ENCODE measurements around the gene INMT.

Gene INMT

DNA sequence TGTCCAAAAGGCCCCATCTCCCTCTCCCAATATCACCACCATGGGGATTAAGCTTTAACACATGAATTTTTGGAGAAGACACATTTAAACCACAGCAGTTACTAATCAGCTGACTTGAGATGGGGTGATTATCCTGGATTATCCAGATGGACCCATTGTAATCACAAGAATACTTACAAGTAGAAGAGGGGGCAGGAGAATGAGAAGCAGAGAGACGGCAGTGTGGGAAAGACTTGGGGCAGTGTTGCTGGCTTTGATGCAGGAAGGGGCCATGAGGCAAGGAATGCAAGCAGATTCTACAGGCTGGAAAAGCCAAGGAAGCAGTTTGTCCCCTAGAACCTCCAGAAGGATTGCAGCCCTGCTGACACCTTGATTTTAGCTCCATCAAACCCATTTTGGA, 30.7 kb upstream of the INMT start:
- H3K27ac Mint-ChIP-seq: no peak overlapping the region
- DNase-seq: no peak
- peaks cover 27 to 35% of the 10 kb centered on the region in 2 donors for H3K9me3 Mint-ChIP-seq

DNA sequence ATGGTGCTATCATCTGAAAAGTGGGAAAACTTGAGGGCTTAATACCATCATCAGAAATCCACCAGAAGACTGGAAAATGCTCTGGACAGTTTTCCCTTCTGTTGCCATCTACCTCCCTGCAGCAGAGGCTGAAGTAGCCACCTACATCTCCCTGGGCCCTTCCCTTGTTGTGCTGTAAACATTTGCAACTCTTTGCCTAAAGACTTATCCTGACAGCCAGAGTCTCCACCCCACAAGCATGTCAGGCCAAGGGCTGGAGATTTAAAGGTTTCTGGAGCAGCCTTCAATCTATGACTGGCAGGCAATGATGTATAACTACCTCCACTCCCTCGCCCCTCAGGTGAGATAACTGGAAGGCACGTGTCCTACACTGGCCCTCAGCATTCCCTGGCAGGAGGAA, 29.7 kb upstream of the INMT start:
- Mint-ChIP-seq H3K9me3 (peaks cover 22 to 30% of the 10 kb centered on the region in 2 donors), H3K4me3 (no peak overlapping the region), H3K27ac (no peak overlapping the region), H3K27me3 (no peaks in the 10 kb centered on the region), H3K4me1 (peaks cover 22% of the 10 kb centered on the region)
- DNase-seq (no peak), ATAC-seq (no peak)

More for the DNA sequence above, 30.7 kb upstream of the INMT start:
- Mint-ChIP-seq H3K27me3 (no peaks in the 10 kb centered on the region), H3K4me1 (peaks cover 12% of the 10 kb centered on the region), H3K4me3 (no peak overlapping the region)
- ATAC-seq: no peak

DNA sequence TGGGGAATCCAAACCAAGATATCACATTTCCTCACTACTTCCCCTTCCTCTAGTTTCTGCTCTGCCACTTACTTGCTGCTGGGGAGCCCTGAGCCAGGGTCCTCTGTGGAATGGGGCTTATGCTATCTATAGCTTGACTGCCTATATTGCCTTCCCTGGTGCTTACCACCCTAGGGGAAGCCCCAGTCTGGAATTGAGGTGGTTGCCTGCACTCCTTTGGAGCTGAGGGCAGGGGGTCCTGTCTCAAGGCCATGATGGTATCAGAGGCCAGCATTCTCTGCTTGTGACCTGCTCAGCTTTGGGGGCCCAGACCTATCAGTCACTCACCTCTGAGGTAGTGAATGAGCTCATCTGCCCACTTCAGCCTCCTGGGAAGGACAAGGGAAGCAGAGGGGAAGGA, 29.3 kb upstream of the INMT start:
- no peaks in the 10 kb centered on the region for H3K27me3 Mint-ChIP-seq
- H3K4me1 Mint-ChIP-seq: peaks cover 27% of the 10 kb centered on the region
- DNase-seq (no peak), ATAC-seq (no peak)
- no peak overlapping the region for H3K4me3 Mint-ChIP-seq
- peaks cover 19 to 25% of the 10 kb centered on the region in 2 donors for H3K9me3 Mint-ChIP-seq
- H3K27ac Mint-ChIP-seq: no peak overlapping the region

DNA sequence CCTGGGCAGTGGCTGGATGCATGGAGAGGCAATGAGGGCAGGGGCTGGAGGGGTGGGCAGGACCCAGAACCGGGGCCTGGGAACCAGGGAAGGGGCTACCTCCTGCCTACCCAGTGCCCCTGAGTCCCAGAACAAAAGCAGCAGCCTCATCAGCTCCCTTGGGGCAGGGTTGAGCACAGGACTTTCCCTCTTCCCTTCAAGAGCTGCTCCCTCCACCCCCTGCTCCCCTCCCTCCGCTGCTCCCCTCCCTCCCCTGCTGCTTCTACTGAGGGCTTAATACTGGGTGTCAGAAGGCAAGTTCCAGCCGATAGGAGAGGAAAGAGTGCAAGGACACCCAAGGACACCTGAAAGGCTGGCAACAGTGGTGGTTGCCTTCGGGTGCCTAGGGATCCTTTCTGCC, 28.2 kb upstream of the INMT start:
- ATAC-seq: no peak
- H3K27ac Mint-ChIP-seq: no peak overlapping the region
- H3K9me3 Mint-ChIP-seq: peaks cover 8 to 15% of the 10 kb centered on the region in 2 donors

DNA sequence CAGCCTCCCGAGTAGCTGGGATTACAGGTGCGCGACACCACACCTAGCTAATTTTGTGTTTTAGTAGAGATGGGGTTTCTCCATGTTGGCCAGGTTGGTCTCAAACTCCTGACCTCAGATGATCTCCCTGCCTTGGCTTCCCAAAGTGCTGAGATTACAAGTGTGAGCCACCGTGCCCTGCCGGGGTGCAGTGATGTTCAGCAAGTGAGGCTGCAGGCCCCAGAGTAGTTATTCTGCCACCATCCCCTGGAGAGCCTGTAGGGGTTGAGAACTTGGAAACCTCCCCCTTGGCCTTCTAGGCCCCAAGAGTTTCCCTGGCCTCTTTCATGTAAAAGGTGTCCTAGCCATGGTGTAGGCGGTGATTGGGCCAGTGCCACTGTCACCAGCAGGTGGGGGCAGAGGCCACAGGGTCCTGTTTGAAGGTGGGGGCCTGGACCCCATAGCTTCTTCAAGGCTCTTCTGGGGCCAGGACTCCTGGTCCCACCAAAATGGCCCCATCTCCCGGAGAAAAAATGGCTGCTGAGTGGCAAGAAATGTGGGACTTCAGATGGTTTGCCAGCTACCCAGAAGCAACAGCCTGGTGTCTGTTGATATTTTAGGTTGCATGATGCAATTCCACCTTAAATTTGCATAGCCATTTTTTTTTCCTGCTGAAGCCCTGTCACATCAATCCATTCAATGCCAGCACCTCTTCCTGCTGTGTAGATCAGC, 25.5 kb upstream of the INMT start:
- Mint-ChIP-seq H3K4me3 (peak overlapping the region; percentile 76 to 89), H3K4me1 (peaks cover 63% of the 10 kb centered on the region), H3K9me3 (no peaks in the 10 kb centered on the region), H3K27ac (peak overlapping the region; percentile 98 to 100), H3K27me3 (no peaks in the 10 kb centered on the region)
- ATAC-seq (peak; percentile 52), DNase-seq (peak; percentile 52 to 65)

More for the DNA sequence above, 28.2 kb upstream of the INMT start:
- no peak for DNase-seq
- Mint-ChIP-seq H3K4me3 (no peak overlapping the region), H3K4me1 (peaks cover 38% of the 10 kb centered on the region), H3K27me3 (no peaks in the 10 kb centered on the region)

DNA sequence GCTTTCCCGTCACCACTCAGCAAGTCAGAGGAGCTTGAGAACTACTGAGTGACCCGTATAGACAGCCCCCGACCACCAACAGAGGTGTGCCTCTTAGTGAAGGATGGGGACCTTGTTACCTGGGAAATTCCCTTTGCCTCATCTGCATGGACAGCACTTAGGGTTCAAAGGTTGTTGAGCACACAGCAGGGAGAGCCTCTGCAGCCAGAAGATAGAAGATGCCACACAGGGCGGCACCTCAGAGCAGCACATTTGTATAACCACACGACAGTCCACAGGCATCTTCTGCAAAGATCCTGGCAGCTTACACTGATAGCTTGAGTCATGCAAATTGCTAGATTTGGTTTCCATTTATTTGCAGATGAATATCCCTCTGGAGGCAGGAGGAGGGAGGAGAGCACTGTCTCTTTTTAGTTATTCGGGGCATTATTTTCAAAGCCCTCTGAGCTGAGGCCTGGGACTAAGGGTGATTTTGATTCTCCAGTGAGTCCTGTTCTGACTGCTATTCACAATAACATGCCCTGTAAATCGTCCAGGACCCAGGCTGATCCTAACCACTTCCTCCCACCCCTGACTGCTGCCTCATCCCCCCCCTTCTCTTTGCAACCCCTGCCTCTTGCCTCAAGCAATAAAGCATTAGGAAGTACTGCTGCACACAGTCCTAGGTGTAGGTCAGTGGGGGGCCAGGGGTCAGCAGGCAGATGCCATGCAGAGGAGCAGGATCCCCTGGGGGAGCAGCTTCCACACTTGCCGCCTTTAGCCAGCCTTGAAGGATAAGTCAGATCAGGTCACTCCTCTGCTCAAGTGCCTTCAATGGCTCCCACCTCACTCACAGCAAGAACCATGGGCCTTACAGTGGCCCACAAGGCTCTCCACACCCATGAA, 24.6 kb upstream of the INMT start:
- Mint-ChIP-seq H3K9me3 (no peaks in the 10 kb centered on the region), H3K27ac (peak overlapping the region; percentile 98 to 100), H3K27me3 (no peaks in the 10 kb centered on the region), H3K4me3 (peak overlapping the region; percentile 76 to 89), H3K4me1 (peaks cover 71% of the 10 kb centered on the region)
- ATAC-seq (peak; percentile 93), DNase-seq (peak; percentile 60 to 73)

DNA sequence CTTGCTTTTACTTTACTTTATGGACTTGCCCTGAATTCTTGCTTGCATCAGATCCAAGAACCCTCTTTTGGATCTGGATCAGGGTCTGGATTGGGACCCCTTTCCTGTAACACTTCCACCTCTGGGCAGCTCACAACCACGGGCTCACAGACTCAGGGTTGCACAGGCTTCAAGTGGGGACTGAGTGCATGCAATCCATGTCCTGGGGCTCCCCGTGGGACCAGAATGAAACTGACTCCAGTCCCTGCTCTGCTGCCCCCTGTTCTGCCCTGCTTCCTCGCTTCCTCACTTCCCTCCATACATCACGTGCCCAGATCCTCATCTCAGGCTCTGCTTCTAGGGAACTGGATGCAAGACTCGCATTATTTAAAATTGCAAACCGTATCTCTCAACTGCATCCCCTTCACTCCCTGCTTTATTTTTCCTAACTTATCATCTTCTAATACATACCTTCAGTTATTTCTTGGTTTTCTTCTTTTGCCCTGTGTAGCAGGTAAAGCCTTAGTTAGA, 23.3 kb upstream of the INMT start:
- DNase-seq (no peak), ATAC-seq (no peak)
- Mint-ChIP-seq H3K4me3 (no peak overlapping the region), H3K9me3 (no peaks in the 10 kb centered on the region), H3K27ac (no peak overlapping the region), H3K4me1 (peaks cover 81% of the 10 kb centered on the region), H3K27me3 (no peaks in the 10 kb centered on the region)

DNA sequence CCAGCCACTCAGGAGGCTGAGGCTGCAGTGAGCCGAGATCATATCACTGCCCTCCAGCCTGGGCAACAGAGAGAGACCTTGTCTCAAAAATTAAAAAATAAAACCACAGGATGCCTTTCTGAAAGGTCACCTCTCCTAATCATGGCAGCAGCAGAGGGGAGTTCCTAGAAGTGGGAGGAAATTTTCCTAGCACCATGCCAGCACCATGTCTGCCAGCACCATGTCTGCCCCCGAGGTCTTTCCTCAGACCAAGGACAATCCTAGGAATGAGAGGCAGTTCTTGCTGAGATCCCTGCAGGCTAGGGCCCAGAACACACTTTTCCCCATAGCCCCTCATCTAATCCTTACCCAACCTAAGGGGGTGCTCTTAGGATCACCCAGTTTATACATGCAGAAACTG, 22.3 kb upstream of the INMT start:
- Mint-ChIP-seq H3K9me3 (no peaks in the 10 kb centered on the region), H3K27ac (no peak overlapping the region), H3K4me1 (peaks cover 81% of the 10 kb centered on the region), H3K4me3 (no peak overlapping the region), H3K27me3 (no peaks in the 10 kb centered on the region)
- ATAC-seq (no peak), DNase-seq (no peak)

DNA sequence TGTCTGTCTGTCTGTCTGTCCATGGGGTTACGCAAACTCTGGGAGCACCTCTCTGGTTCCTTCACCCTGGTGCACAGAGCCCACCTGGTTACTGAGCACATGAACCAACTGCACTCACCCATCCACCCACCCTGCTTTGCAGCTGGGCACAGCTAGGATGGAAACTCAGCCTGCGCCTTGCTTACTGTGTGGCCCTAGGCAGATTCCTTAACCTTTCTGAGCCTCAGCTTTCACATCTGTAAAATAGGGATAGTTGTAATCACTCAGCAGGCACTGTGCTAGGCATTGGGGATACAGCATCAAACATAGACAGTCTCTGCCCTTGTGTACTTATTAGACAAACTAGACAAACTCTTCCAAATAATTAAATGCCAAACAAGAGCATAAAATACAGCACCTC, 21.8 kb upstream of the INMT start:
- Mint-ChIP-seq H3K27ac (no peak overlapping the region), H3K9me3 (no peaks in the 10 kb centered on the region), H3K27me3 (no peaks in the 10 kb centered on the region), H3K4me3 (no peak overlapping the region), H3K4me1 (peaks cover 80% of the 10 kb centered on the region)
- ATAC-seq: no peak
- DNase-seq: no peak

DNA sequence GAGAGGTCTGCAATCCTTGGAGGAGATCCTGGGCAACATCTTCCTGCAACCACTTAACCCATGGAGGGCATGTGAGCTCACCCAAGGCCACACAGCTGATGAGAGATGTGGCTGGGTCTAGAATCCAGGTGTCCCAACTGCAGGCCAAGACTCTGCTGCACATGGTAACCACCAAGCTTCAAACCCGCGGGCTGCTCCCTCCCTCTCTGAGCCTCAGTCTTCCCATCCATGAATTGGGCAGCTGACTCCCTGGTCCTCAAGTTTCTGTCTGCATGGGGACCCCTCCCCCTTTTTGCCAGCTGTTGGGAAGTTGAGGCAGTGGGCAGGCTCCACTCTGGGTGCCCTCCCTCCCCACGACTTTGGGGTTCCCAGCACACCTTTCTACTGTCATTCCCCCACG, 20.9 kb upstream of the INMT start:
- peak overlapping the region in 1 of 2 donors; percentile 54 for H3K4me3 Mint-ChIP-seq
- DNase-seq (no peak), ATAC-seq (no peak)
- H3K27ac Mint-ChIP-seq: no peak overlapping the region
- H3K27me3 Mint-ChIP-seq: no peaks in the 10 kb centered on the region
- no peaks in the 10 kb centered on the region for H3K9me3 Mint-ChIP-seq
- peaks cover 71% of the 10 kb centered on the region for H3K4me1 Mint-ChIP-seq

DNA sequence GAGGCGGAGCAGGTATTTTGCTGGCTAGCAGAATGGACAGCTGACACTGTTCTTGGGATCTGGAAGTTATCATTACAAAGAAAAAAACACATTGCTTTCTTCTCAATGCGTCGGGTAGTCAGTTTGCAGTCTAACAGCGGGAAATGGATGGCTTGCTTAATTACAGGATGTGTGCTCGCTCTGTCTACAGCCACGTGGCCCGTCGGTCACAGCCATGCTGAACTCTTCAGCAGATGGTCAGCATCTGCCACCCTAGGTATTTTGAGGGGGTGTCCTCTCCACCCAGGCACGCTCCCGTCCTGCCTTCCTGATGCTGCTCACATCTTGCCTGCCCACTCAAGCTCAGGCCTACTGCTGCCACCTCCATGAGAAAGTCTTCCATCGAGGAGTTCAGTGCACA, 20.4 kb upstream of the INMT start:
- Mint-ChIP-seq H3K4me1 (peaks cover 65% of the 10 kb centered on the region), H3K27ac (peak overlapping the region in 1 of 2 donors; percentile 14), H3K9me3 (no peaks in the 10 kb centered on the region), H3K27me3 (no peaks in the 10 kb centered on the region), H3K4me3 (peak overlapping the region in 1 of 2 donors; percentile 54)
- DNase-seq (no peak), ATAC-seq (no peak)

DNA sequence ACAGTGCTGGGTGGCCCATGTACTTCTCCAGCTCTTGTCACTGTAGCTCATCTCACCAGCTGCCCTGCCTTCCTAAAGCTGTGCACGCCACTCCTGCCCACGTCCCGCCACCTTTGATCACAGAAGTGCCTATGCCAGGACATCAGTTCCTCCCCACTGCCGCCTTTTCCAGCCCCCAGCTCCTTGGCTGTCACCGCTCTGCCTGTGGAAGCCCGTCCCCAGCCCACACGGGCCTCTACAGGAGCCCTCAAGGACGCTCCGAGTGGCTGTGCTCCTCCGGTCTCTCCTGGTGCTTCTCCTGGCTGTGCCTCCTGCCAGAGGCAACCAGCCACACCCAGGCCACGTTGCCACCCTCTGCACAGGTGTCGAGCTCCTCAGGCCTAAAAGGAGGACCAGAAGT, 19.3 kb upstream of the INMT start:
- ATAC-seq: no peak
- DNase-seq: no peak
- peaks cover 62% of the 10 kb centered on the region for H3K4me1 Mint-ChIP-seq
- H3K4me3 Mint-ChIP-seq: no peak overlapping the region
- no peaks in the 10 kb centered on the region for H3K27me3 Mint-ChIP-seq
- no peak overlapping the region for H3K27ac Mint-ChIP-seq
- H3K9me3 Mint-ChIP-seq: peaks cover 4 to 7% of the 10 kb centered on the region in 2 donors

DNA sequence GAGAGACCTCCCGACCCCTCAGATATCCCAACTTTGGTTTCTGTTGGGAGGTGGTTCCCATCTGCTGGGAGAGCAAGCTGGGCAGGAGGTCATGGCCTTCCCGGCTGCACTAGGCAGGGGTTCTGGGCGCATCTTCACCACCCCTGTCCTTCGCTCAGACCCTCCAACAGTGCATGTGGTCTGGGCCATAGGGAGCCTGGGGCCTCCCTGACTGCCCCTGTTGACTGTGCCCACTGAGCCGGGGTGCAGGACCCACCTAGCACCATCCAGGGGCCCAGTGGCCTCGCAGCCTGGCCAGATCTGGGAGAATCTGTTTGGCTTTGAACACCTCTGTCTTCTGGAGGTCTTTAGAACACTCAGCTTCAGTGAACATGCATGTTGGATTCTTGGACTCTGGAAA, 18.7 kb upstream of the INMT start:
- ATAC-seq: peak; percentile 13
- Mint-ChIP-seq H3K27ac (no peak overlapping the region), H3K9me3 (peaks cover 4 to 7% of the 10 kb centered on the region in 2 donors), H3K4me1 (peaks cover 62% of the 10 kb centered on the region), H3K27me3 (no peaks in the 10 kb centered on the region), H3K4me3 (no peak overlapping the region)
- no peak for DNase-seq

DNA sequence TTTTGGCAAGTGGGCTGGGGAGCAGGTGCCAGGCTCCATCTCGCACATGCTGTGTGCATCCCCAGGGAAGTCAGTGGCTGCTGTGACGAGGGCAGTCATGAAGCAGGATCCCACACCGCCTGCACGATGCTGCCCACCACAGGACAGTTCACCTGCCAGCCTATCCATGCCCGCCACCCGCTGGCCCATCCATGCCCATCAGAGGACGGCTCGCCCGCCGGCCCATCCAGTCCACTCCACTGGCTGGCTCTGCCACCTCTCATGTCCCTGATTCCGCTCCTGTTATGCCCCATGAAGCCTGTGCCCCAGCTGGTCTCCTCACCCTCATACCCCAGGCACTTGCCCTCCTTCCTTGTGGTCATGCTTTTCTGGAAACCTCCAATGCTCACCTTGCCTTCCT, 18.2 kb upstream of the INMT start:
- no peak for ATAC-seq
- no peaks in the 10 kb centered on the region for H3K27me3 Mint-ChIP-seq
- H3K9me3 Mint-ChIP-seq: peaks cover 4 to 7% of the 10 kb centered on the region in 2 donors
- no peak overlapping the region for H3K27ac Mint-ChIP-seq
- H3K4me1 Mint-ChIP-seq: peaks cover 62% of the 10 kb centered on the region
- no peak overlapping the region for H3K4me3 Mint-ChIP-seq
- DNase-seq: no peak

DNA sequence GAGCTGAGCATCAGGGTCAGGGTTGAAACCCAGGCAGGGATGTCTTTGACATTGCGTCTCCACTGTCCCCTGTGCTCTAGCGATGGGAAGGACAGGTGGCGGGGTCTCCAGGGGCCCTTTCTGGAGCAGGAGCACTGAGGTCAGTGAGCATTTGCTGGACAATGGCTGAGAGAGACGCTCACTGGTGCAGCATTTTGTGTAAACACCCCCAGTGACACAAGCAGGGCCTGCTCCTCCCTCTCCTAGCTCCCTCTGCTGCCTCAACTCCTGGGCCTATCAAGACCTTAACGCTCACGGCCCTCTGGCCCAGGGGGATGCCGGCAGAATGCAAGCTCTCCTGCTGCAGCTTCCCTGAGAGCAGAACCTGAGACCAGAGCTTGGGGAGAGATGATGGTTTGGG, 17.4 kb upstream of the INMT start:
- ATAC-seq: no peak
- Mint-ChIP-seq H3K4me3 (no peak overlapping the region), H3K27ac (peak overlapping the region in 1 of 2 donors; percentile 16), H3K27me3 (no peaks in the 10 kb centered on the region), H3K4me1 (peaks cover 59% of the 10 kb centered on the region), H3K9me3 (peaks cover 4 to 7% of the 10 kb centered on the region in 2 donors)
- DNase-seq: no peak

DNA sequence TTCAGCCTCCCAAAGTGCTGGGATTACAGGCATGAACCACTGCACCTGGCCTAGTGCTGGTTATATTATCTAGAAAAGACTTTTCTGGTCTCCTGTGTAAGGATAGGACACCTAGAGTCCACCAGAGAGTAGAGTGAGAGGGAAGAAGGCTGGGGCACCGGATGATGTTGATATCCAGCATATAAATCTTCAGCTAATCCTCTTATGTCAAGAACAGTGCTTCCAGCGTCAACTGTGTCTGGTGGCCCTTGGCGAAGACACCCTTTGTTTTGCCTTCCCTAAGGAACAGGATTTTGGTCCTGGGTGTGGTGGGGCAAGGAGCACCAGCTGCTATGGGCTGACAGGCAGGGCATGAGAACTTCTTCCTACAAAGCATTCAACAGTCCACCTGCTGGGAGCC, 16.3 kb upstream of the INMT start:
- Mint-ChIP-seq H3K27ac (no peak overlapping the region), H3K4me1 (peaks cover 52% of the 10 kb centered on the region), H3K27me3 (no peaks in the 10 kb centered on the region), H3K9me3 (peaks cover 4 to 7% of the 10 kb centered on the region in 2 donors), H3K4me3 (no peak overlapping the region)
- DNase-seq: no peak
- no peak for ATAC-seq

Data from stimulated activated naive CD8-positive, alpha-beta T cell treated with anti-CD3 and anti-CD28 coated beads, Interleukin-15, amount 100 ng/mL, for 72 hours (primary cell).